Measurements from ENCODE around the gene ATM. TPM values are rescaled to one million over a fixed set of nuclear protein-coding genes. Genes with fewer than 3 reads are reported as not detected.
"Not testable (repeated sequence)": the region's sequence is repeated elsewhere in the genome, so short reads cannot be mapped to it uniquely, and the experiment has no call there.

Gene ATM
- polyA plus RNA-seq, 5 donors, result 59.1 to 101 (median 83.5) TPM

- DNase-seq, result not testable (repeated sequence)
These were observed 150.6 kb downstream of the ATM start for GRCh38 chr11:108373505-108373904.

- DNase-seq, result no peak
These were observed 165.7 kb downstream of the ATM start for GRCh38 chr11:108388576-108388975.

GRCh38 chr11:108392353-108392752, 169.5 kb downstream of the ATM start:
- DNase-seq, result no peak

GRCh38 chr11:108393046-108393445, 170.2 kb downstream of the ATM start:
- DNase-seq, result no peak

DNA sequence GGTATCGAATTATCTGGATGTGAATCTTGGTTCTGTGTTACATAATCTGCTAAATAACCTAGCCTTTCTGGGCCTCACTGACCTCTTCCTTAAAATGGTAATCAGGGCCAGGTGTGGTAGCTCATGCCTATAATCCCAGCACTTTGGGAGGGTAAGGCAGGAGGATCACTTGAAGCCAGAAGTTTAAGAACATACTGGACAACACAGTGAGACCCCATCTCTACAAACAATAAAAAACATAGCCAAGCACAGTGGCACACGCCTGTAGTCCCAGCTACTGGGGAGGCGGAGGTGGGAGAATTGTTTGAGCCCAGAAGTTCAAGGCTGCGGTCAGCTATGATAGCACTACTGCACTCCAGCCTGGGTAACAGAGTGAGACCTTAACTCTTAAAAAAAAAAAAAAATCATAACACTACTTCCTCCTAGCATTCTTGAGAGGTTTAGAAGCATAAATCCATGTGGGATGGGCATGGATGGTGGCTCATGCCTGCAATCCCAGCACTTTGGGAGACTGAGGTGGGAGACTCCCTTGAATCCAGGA, 171.9 kb downstream of the ATM start:
- no peak for DNase-seq

DNA sequence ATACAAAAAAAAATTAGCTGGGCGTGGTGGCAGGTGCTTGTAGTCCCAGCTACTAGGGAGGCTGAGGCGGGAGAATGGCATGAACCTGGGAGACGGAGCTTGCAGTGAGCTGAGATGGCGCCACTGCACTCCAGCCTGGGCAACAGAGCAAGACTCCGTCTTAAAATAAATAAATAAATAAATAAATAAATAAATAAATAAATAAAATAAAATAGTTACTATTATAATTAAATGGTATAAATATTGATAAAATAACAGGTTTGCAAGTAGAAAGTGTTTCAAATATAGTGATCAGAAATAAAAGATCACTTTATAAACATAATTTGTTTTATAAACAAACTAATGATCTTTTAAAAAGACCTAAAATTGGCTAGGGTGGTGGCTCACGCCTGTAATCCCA, 173.8 kb downstream of the ATM start:
- not testable (repeated sequence) for DNase-seq

- no peak for DNase-seq
These were observed 175.6 kb downstream of the ATM start for GRCh38 chr11:108398439-108398838.

- no peak for DNase-seq
These were observed 179.4 kb downstream of the ATM start for GRCh38 chr11:108402241-108402640.

DNA sequence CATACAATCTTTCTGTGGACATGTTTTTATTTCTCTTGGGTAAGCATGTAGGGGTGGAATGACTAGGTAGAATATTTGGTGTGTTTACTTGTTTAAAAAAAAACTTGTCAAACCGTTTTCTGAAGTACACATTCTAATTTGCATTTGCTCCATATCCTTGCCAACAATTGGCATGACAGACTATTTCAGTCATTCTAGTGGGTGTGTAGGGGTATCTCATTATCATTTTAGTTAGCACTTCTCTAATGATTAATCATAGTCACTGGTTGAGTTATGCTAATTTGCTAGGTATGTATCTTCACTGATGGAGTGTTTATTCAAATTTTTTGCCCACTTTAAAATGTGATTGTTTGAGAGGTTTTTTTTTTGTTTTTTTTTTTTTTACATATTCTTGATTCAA, 180.2 kb downstream of the ATM start:
- no peak for DNase-seq

- DNase-seq, result no peak
These were observed 182.8 kb downstream of the ATM start for GRCh38 chr11:108405706-108406105.

GRCh38 chr11:108414958-108415357, 192.1 kb downstream of the ATM start:
- no peak for DNase-seq

DNA sequence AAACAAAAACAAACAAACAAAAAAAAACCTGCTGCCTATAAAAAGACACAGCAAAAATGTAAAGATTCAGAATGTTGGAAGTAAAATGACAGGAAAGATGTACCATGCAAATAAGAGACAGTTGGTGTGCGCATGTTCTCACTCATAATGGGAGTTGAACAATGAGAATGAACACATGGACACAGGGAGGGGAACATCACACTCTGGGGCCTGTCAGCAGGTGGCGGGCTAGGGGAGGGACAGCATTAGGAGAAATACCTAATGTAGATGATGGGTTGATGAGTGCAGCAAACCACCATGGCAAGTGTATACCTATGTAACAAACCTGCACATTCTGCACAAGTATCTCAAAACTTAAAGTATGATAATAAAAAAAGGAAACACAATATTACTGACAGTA, 194.7 kb downstream of the ATM start:
- DNase-seq, result not testable (repeated sequence)

Other genes starting within 250 kb of the ATM start
- 10 to 100 TPM; 26.7 to 49.1 (median 44.2) TPM for gene CUL5, start 214.2 kb upstream of the ATM start, polyA plus RNA-seq (ENCODE audit: insufficient read depth in 1 of 5, insufficient read length in 5 of 5, low replicate concordance in 1 of 5)
- gene ACAT1, start 101.5 kb upstream of the ATM start, polyA plus RNA-seq (ENCODE audit: insufficient read depth in 1 of 5, insufficient read length in 5 of 5, low replicate concordance in 1 of 5), result 10 to 100 TPM; 54.6 to 68.1 (median 61.5) TPM
- gene NPAT, start 429 bp upstream of the ATM start, polyA plus RNA-seq (ENCODE audit: insufficient read depth in 1 of 5, insufficient read length in 5 of 5, low replicate concordance in 1 of 5), result 10 to 100 TPM; 16.5 to 23.1 (median 20.6) TPM
- 1 to 10 TPM in 4 of 5 donors, under 1 TPM in 1; 0.81 to 2.5 (median 1.9) TPM for gene C11orf65, start 244.5 kb downstream of the ATM start, polyA plus RNA-seq (ENCODE audit: insufficient read depth in 1 of 5, insufficient read length in 5 of 5, low replicate concordance in 1 of 5)